Osteocyte (in vitro differentiated cells): ENCODE measurements around the gene CDK13. TPM values are rescaled to one million over a fixed set of nuclear protein-coding genes. Genes with fewer than 3 reads are reported as not detected.

Source experiments
- DNase-seq: peaks from one replicate; pipeline ENCODE4 v3.0.0; 2021; ENCODE audit warnings: mixed read lengths; ENCODE audit not compliant: unreplicated experiment; ENCODE audit errors: extremely low spot score
- H3K27ac Mint-ChIP-seq: one replicate; pipeline ENCODE4 v1.8.0; 2021; ENCODE audit warnings: mild to moderate bottlenecking, mixed read lengths; ENCODE audit not compliant: unreplicated experiment
- H3K27me3 Mint-ChIP-seq: one replicate; pipeline ENCODE4 v1.8.0; 2021; ENCODE audit warnings: mixed read lengths; ENCODE audit not compliant: unreplicated experiment
- H3K36me3 Mint-ChIP-seq: one replicate; pipeline ENCODE4 v1.8.0; 2021; ENCODE audit warnings: mixed read lengths; ENCODE audit not compliant: unreplicated experiment
- H3K4me1 Mint-ChIP-seq: one replicate; pipeline ENCODE4 v1.8.0; 2021; ENCODE audit warnings: mixed read lengths; ENCODE audit not compliant: unreplicated experiment
- H3K4me3 Mint-ChIP-seq: one replicate; pipeline ENCODE4 v1.8.0; 2021; ENCODE audit warnings: mild to moderate bottlenecking, moderate library complexity, mixed read lengths; ENCODE audit not compliant: unreplicated experiment
- H3K9me3 Mint-ChIP-seq: one replicate; pipeline ENCODE4 v1.8.0; 2021; ENCODE audit warnings: mixed read lengths; ENCODE audit not compliant: unreplicated experiment
- total RNA-seq: library from RNA; stranded (reverse); gene quantifications from 2 replicates; pipeline ENCODE4 v1.2.1, GENCODE V29; 2021
- TF ChIP-seq, protein P1 (sequence below): fragments of 200-600 bp; sonication (generic); IDR thresholded peaks from 2 replicates; pipeline ENCODE4 v1.5.0; 2021; ENCODE audit warnings: antibody characterized with exemption, mild to moderate bottlenecking, moderate library complexity

CDK13 gene
- total RNA-seq, 1 donor from 2014 or later, result 60.6 TPM

GRCh38 chr7:39985398-39985918 lies 35.4 kb downstream of the CDK13 start:
- H3K4me3 Mint-ChIP-seq, result no peak overlapping the region
- peaks cover 14% of the 10 kb centered on the region for H3K36me3 Mint-ChIP-seq
- H3K27ac Mint-ChIP-seq, result no peak overlapping the region

DNA sequence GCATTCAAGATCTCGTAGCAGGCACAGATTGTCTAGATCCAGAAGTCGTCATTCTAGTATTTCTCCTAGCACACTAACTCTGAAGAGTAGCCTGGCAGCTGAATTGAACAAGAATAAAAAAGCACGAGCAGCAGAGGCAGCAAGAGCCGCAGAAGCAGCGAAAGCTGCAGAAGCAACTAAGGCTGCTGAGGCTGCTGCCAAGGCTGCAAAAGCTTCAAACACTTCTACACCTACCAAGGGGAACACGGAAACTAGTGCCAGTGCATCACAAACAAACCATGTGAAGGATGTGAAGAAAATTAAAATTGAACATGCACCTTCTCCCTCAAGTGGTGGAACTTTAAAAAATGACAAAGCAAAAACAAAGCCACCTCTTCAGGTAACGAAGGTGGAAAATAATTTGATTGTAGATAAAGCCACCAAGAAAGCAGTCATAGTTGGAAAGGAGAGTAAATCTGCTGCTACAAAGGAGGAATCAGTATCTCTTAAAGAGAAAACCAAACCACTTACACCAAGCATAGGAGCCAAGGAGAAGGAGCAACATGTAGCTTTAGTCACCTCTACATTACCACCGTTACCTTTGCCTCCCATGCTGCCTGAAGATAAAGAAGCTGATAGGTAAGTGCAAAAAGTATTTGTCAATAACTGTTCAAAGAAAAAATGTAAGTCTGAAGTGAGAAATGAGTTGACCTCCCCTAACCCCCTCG lies 37.7 kb downstream of the CDK13 start:
- no peak overlapping the region for H3K27ac Mint-ChIP-seq
- TF ChIP-seq, protein P1, sequence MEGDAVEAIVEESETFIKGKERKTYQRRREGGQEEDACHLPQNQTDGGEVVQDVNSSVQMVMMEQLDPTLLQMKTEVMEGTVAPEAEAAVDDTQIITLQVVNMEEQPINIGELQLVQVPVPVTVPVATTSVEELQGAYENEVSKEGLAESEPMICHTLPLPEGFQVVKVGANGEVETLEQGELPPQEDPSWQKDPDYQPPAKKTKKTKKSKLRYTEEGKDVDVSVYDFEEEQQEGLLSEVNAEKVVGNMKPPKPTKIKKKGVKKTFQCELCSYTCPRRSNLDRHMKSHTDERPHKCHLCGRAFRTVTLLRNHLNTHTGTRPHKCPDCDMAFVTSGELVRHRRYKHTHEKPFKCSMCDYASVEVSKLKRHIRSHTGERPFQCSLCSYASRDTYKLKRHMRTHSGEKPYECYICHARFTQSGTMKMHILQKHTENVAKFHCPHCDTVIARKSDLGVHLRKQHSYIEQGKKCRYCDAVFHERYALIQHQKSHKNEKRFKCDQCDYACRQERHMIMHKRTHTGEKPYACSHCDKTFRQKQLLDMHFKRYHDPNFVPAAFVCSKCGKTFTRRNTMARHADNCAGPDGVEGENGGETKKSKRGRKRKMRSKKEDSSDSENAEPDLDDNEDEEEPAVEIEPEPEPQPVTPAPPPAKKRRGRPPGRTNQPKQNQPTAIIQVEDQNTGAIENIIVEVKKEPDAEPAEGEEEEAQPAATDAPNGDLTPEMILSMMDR, result no peak
- no peaks in the 10 kb centered on the region for H3K27me3 Mint-ChIP-seq

More at GRCh38 chr7:39985398-39985918, 35.4 kb downstream of the CDK13 start:
- no peak for DNase-seq
- no peaks in the 10 kb centered on the region for H3K9me3 Mint-ChIP-seq
- TF ChIP-seq, protein P1, result no peak
- H3K27me3 Mint-ChIP-seq, result no peaks in the 10 kb centered on the region
- H3K4me1 Mint-ChIP-seq, result peaks cover 3% of the 10 kb centered on the region

DNA sequence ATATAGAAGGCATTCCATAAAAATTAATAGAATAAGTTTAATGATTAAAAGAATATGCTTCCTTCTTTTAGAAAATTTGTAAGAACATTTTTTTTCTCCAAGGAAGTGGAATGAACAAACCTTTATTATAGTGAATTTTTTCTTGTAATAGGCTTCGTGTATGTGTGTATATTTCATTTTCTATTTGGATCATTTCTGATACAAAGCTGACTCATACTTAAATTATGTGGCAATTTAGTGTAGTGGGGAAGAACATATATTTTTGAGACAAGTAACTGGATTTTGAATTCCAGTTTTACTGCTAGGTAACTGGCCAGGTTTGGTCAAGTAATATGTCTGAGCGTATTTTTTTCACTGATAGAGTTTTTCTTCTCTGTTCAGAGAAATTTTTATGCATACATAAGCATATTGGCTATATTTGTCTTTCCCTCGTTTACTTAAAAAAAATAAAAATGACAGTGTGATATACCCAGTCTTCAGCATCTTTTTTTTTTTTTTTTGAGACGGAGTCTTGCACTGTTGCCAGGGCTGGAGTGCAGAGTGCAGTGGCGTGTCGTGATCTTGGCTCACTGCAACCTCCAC lies 50.8 kb downstream of the CDK13 start:
- Mint-ChIP-seq H3K27ac (peak overlapping the region; percentile 18), H3K27me3 (no peaks in the 10 kb centered on the region), H3K4me1 (peaks cover 7% of the 10 kb centered on the region), H3K36me3 (peaks cover 25% of the 10 kb centered on the region), H3K9me3 (no peaks in the 10 kb centered on the region), H3K4me3 (no peak overlapping the region)
- DNase-seq, result no peak
- TF ChIP-seq, protein P1, result no peak

More for the DNA sequence above, 37.7 kb downstream of the CDK13 start:
- Mint-ChIP-seq H3K4me3 (no peak overlapping the region), H3K4me1 (peaks cover 5% of the 10 kb centered on the region), H3K9me3 (no peaks in the 10 kb centered on the region), H3K36me3 (peaks cover 16% of the 10 kb centered on the region)
- no peak for DNase-seq

DNA sequence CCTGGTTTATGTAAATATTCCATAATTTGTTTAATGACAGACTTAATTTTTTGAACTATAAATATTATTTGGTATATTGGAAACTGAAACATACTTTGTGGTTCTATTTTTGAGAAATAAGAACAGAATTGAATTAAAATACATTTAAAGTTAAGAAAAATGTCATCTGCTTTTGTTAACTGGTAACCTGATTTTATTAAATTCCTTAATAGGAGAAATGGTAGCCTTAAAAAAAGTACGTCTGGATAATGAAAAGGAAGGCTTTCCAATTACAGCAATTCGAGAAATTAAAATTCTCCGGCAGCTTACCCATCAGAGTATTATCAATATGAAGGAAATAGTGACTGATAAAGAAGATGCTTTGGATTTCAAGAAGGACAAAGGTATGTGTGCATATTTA lies 51.6 kb downstream of the CDK13 start:
- no peak overlapping the region for H3K4me3 Mint-ChIP-seq
- TF ChIP-seq, protein P1, result no peak
- peaks cover 11% of the 10 kb centered on the region for H3K4me1 Mint-ChIP-seq
- H3K9me3 Mint-ChIP-seq, result no peaks in the 10 kb centered on the region
- H3K27ac Mint-ChIP-seq, result no peak overlapping the region
- DNase-seq, result no peak
- H3K27me3 Mint-ChIP-seq, result no peaks in the 10 kb centered on the region
- H3K36me3 Mint-ChIP-seq, result peaks cover 27% of the 10 kb centered on the region

GRCh38 chr7:40003597-40003996 lies 53.5 kb downstream of the CDK13 start:
- Mint-ChIP-seq H3K9me3 (no peaks in the 10 kb centered on the region), H3K27ac (no peak overlapping the region), H3K27me3 (no peaks in the 10 kb centered on the region), H3K4me3 (no peak overlapping the region), H3K4me1 (peaks cover 21% of the 10 kb centered on the region), H3K36me3 (peaks cover 23% of the 10 kb centered on the region)
- DNase-seq, result no peak
- TF ChIP-seq, protein P1, result no peak
